Measurements from ENCODE around the gene LRRC3C.

- no peak for TF ChIP-seq POLR2A (IDR thresholded peaks at IDR 0.05)
- TF ChIP-seq CTCF (IDR thresholded peaks at IDR 0.05) = no peak
Measured at GRCh38 chr17:39966771-39967170, 39.2 kb downstream of the LRRC3C start.
